ENCODE results near the gene STX11. TPM values are rescaled to one million over a fixed set of nuclear protein-coding genes. Genes with fewer than 3 reads are reported as not detected.
"Not testable (repeated sequence)": the region's sequence is repeated elsewhere in the genome, so short reads cannot be mapped to it uniquely, and the experiment has no call there.

Gene STX11
- total RNA-seq, 1 experiment from 2014 or later = 0.24 TPM

DNA sequence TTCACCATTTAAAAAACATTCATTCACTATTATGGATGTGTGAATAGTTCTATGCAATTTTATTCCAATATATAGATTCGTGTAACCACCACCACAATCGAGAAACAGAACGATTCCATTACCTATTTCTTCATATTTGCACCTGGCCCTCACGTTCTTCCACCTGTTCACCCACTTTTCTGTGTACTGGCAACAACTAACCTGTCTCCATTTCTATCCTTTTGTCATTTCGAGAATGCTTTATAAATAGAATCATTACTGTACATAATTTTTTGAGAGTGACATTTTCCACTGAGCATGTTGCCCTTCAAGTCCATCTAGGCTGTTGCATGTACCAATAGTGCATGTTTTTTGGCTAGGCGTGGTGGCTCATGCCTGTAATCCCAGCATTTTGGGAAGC lies 23.2 kb upstream of the STX11 start:
- Mint-ChIP-seq H3K36me3 (ENCODE audit: insufficient read depth, unreplicated experiment) (no peaks in the 10 kb centered on the region), H3K4me1 (ENCODE audit: low read depth, unreplicated experiment) (peaks cover 13% of the 10 kb centered on the region), H3K27ac (ENCODE audit: unreplicated experiment) (no peak overlapping the region), H3K9me3 (ENCODE audit: low read depth, unreplicated experiment) (peaks cover 2% of the 10 kb centered on the region), H3K4me3 (ENCODE audit: low read depth, unreplicated experiment) (no peak overlapping the region), H3K27me3 (ENCODE audit: unreplicated experiment) (no peaks in the 10 kb centered on the region)
- CTCF ChIA-PET = no interaction called here
- BruUV-seq (replicated peaks) = no TSS peak
- intact Hi-C loops (cut with micrococcal nuclease; ENCODE audit: unreplicated experiment) = no loop called here
- TF ChIP-seq, protein P1, sequence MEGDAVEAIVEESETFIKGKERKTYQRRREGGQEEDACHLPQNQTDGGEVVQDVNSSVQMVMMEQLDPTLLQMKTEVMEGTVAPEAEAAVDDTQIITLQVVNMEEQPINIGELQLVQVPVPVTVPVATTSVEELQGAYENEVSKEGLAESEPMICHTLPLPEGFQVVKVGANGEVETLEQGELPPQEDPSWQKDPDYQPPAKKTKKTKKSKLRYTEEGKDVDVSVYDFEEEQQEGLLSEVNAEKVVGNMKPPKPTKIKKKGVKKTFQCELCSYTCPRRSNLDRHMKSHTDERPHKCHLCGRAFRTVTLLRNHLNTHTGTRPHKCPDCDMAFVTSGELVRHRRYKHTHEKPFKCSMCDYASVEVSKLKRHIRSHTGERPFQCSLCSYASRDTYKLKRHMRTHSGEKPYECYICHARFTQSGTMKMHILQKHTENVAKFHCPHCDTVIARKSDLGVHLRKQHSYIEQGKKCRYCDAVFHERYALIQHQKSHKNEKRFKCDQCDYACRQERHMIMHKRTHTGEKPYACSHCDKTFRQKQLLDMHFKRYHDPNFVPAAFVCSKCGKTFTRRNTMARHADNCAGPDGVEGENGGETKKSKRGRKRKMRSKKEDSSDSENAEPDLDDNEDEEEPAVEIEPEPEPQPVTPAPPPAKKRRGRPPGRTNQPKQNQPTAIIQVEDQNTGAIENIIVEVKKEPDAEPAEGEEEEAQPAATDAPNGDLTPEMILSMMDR (IDR thresholded peaks at IDR 0.05; ENCODE audit: unreplicated experiment) = no peak
- DNase-seq = no peak

DNA sequence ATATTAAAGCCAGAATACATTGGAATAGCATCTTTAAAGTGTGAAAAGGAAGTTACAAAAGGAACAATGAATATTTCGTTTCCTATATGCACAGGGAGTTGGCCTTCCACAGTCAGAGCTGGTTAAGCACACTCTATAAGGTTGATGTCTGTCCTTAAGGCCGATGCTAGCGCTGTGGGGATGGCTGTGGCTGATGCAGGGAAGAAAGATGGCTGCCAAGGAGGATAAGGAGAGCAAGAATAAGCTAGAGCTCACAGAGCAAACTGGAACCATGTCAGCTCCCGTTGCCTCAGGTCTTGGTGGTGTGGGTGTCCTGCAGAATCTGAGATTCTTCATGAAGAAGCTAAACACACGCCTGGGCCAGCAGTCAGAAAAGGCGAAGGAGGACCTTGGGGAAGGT lies 20.8 kb upstream of the STX11 start:
- BruUV-seq (replicated peaks) = no TSS peak
- Mint-ChIP-seq H3K27me3 (ENCODE audit: unreplicated experiment) (no peaks in the 10 kb centered on the region), H3K27ac (ENCODE audit: unreplicated experiment) (no peak overlapping the region), H3K36me3 (ENCODE audit: insufficient read depth, unreplicated experiment) (no peaks in the 10 kb centered on the region), H3K9me3 (ENCODE audit: low read depth, unreplicated experiment) (peaks cover 2% of the 10 kb centered on the region), H3K4me3 (ENCODE audit: low read depth, unreplicated experiment) (no peak overlapping the region), H3K4me1 (ENCODE audit: low read depth, unreplicated experiment) (peaks cover 13% of the 10 kb centered on the region)
- DNase-seq = no peak
- CTCF ChIA-PET = no interaction called here
- intact Hi-C loops (cut with micrococcal nuclease; ENCODE audit: unreplicated experiment) = no loop called here
- TF ChIP-seq, protein P1 (IDR thresholded peaks at IDR 0.05; ENCODE audit: unreplicated experiment) = no peak

DNA sequence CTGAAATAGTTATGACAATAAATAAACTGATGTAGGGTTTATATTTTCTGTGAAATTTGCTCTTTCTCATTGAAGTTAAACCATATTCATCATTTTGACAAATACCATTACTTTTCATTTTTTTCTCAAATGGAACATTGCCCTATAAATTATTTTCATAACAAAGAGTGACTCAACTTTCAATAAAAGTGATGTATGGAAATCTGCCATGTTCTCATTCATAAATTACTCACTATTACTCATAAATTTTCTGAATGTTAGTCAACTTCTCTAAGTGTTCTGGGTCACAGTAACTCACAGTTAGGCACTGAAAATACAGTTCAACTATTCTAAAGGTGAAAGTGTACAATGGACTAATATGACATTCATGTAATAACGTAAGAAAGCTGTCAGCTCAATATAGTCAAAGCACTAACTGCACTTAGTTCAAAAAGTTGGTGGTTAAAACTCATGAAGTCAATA lies 19.0 kb upstream of the STX11 start:
- CTCF ChIA-PET = no interaction called here
- peaks cover 13% of the 10 kb centered on the region for H3K4me1 Mint-ChIP-seq (ENCODE audit: low read depth, unreplicated experiment)
- no peaks in the 10 kb centered on the region for H3K36me3 Mint-ChIP-seq (ENCODE audit: insufficient read depth, unreplicated experiment)
- no peak for DNase-seq
- no peak overlapping the region for H3K4me3 Mint-ChIP-seq (ENCODE audit: low read depth, unreplicated experiment)
- intact Hi-C loops (cut with micrococcal nuclease; ENCODE audit: unreplicated experiment) = no loop called here
- no TSS peak for BruUV-seq (replicated peaks)
- no peak overlapping the region for H3K27ac Mint-ChIP-seq (ENCODE audit: unreplicated experiment)
- H3K27me3 Mint-ChIP-seq (ENCODE audit: unreplicated experiment) = no peaks in the 10 kb centered on the region
- TF ChIP-seq, protein P1 (IDR thresholded peaks at IDR 0.05; ENCODE audit: unreplicated experiment) = no peak
- peaks cover 2% of the 10 kb centered on the region for H3K9me3 Mint-ChIP-seq (ENCODE audit: low read depth, unreplicated experiment)

DNA sequence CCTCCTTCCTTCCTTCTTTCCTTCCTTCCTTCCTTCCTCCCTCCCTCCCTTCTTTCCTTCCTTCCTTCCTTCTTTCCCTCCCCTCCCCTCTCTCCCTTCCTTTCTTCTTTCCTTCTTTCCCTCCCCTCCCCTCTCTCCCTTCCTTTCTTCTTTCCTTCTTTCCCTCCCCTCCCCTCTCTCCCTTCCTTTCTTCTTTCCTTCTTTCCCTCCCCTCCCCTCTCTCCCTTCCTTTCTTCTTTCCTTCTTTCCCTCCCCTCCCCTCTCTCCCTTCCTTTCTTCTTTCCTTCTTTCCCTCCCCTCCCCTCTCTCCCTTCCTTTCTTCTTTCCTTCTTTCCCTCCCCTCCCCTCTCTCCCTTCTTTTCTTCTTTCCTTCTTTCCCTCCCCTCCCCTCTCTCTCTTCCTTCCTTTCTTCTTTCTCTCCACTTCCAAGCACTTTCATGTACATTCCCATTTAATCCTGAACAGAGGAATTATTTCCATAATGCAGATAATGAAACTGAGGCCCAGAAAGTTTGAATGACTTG lies 18.1 kb upstream of the STX11 start:
- DNase-seq; H3K4me3 Mint-ChIP-seq (ENCODE audit: low read depth, unreplicated experiment); H3K9me3 Mint-ChIP-seq (ENCODE audit: low read depth, unreplicated experiment); intact Hi-C loops (cut with micrococcal nuclease; ENCODE audit: unreplicated experiment); H3K36me3 Mint-ChIP-seq (ENCODE audit: insufficient read depth, unreplicated experiment); BruUV-seq (replicated peaks); H3K27ac Mint-ChIP-seq (ENCODE audit: unreplicated experiment); H3K27me3 Mint-ChIP-seq (ENCODE audit: unreplicated experiment): not testable (repeated sequence)
- CTCF ChIA-PET = interaction anchor here (0.7 kb wide), 1 partner anchor 9 kb away, joined by 6 read pairs; no protein-coding TSS in a partner anchor
- peaks cover 13% of the 10 kb centered on the region for H3K4me1 Mint-ChIP-seq (ENCODE audit: low read depth, unreplicated experiment)

DNA sequence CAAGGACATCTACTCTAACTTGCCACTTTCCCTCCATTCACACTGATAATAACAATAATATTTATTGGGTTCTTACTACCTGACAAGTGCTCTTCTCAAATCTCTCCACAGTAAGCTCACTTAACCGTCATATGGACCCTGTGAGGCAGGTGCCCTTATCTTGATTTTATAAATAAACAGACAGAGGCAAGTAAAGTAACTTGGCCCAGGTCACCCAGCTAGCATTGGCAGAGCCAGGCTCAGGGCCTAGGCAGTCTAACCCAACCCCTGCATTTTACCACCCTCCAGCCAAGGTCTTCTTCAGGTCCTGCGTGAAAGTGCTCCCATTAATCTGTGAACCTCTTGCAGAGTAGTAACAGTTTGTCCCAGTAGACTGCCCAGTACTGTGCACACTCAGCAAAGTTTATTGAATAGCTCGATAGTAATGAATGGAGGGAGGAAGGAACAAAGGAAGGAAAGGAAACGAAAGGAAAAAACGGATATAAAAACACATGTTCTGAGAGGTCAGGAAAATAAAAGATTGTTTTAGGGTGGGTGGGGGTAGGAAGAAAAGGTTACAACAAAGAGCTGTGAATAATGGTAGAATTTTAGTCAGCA lies 17.0 kb upstream of the STX11 start:
- CTCF ChIA-PET = no interaction called here
- H3K36me3 Mint-ChIP-seq (ENCODE audit: insufficient read depth, unreplicated experiment) = no peaks in the 10 kb centered on the region
- no TSS peak for BruUV-seq (replicated peaks)

More for the DNA sequence above, 17.0 kb upstream of the STX11 start:
- no peaks in the 10 kb centered on the region for H3K27me3 Mint-ChIP-seq (ENCODE audit: unreplicated experiment)
- no peaks in the 10 kb centered on the region for H3K9me3 Mint-ChIP-seq (ENCODE audit: low read depth, unreplicated experiment)
- TF ChIP-seq, protein P1 (IDR thresholded peaks at IDR 0.05; ENCODE audit: unreplicated experiment) = no peak
- DNase-seq = no peak
- no peak overlapping the region for H3K27ac Mint-ChIP-seq (ENCODE audit: unreplicated experiment)
- intact Hi-C loops (cut with micrococcal nuclease; ENCODE audit: unreplicated experiment) = no loop called here
- H3K4me1 Mint-ChIP-seq (ENCODE audit: low read depth, unreplicated experiment) = peaks cover 13% of the 10 kb centered on the region
- no peak overlapping the region for H3K4me3 Mint-ChIP-seq (ENCODE audit: low read depth, unreplicated experiment)

Data from Calu3 (cell line).